ENCODE measurements around the gene KATNAL2. TPM values are rescaled to one million over a fixed set of nuclear protein-coding genes. Genes with fewer than 3 reads are reported as not detected.

Gene KATNAL2
- total RNA-seq, 1 experiment from 2014 or later = 12.1 TPM

DNA sequence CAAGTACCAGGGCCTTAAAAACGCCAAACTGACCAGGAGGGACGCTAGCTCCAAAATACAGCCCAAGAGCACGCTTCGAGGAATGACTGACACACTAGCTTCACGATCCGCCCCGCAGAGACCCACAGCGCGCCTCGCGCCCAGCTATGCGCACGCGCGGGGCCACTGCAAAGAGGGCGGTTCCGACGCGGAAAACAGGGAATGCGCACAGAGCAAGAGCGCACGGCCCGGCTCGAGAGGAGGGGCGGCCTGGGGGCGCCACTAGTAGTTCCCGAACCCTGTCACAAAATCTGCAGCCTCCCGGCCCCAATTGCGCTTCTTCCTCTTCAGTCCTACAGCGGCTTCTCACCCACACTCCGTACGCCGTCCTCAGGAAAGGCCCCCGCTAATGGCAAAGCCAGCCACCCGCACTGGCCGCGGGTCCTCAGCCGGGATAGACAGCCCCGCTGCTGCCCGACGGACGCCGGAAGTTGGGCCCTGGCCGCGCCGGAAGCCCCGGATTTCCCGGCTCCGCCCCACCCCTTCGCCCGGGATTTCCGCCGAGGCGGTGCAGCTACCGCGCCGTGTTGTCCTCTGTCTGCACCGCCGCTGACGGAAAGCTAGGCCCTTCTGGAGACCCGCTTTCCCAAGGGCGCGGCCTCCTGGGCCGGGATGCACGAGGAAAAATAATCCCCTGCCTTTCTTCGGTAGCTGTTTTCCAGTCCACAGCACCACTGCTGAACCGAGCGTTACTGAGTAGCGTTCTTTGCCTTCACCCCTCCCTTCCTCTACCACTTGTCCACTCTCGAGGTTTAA, 232.8 kb downstream of the KATNAL2 start, which contains the start of gene HDHD2 (continued):
- TF ChIP-seq E2F5 (CRISPR knock-in tag; IDR thresholded peaks at IDR 0.05) = peak; percentile 75; the same call in 1 of the 2 replicates
- peak; percentile 64; the same call in 1 of the 2 replicates for TF ChIP-seq FOXP4 (CRISPR knock-in tag; IDR thresholded peaks at IDR 0.05)
- TF ChIP-seq, protein P1, sequence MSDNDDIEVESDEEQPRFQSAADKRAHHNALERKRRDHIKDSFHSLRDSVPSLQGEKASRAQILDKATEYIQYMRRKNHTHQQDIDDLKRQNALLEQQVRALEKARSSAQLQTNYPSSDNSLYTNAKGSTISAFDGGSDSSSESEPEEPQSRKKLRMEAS (CRISPR knock-in tag; IDR thresholded peaks at IDR 0.05) = peak; percentile 82
- TF ChIP-seq ATF2 (CRISPR knock-in tag; IDR thresholded peaks at IDR 0.05; ENCODE audit: borderline replicate concordance, low read depth) = no peak
- TF ChIP-seq CBFB (CRISPR knock-in tag; IDR thresholded peaks at IDR 0.05; ENCODE audit: low read depth) = no peak
- 0 out of 2 replicates have a peak, but pooled peaks have one; percentile 15 for TF ChIP-seq PREB (CRISPR knock-in tag; IDR thresholded peaks at IDR 0.05; ENCODE audit: borderline replicate concordance)
- peak; percentile 20; the same call in 1 of the 2 replicates for TF ChIP-seq TEAD1 (CRISPR knock-in tag; IDR thresholded peaks at IDR 0.05)
- TF ChIP-seq SMAD3 (CRISPR knock-in tag; IDR thresholded peaks at IDR 0.05; ENCODE audit: borderline replicate concordance) = peak; percentile 55; the same call in 1 of the 2 replicates
- peak; percentile 63 for TF ChIP-seq SP1 (CRISPR knock-in tag; conservative IDR thresholded peaks at IDR 0.05)
- TF ChIP-seq ETV6 (CRISPR knock-in tag; IDR thresholded peaks at IDR 0.05) = no peak
- TF ChIP-seq GABPB1 (CRISPR knock-in tag; IDR thresholded peaks at IDR 0.05) = peak; percentile 60
- TF ChIP-seq, protein P2, sequence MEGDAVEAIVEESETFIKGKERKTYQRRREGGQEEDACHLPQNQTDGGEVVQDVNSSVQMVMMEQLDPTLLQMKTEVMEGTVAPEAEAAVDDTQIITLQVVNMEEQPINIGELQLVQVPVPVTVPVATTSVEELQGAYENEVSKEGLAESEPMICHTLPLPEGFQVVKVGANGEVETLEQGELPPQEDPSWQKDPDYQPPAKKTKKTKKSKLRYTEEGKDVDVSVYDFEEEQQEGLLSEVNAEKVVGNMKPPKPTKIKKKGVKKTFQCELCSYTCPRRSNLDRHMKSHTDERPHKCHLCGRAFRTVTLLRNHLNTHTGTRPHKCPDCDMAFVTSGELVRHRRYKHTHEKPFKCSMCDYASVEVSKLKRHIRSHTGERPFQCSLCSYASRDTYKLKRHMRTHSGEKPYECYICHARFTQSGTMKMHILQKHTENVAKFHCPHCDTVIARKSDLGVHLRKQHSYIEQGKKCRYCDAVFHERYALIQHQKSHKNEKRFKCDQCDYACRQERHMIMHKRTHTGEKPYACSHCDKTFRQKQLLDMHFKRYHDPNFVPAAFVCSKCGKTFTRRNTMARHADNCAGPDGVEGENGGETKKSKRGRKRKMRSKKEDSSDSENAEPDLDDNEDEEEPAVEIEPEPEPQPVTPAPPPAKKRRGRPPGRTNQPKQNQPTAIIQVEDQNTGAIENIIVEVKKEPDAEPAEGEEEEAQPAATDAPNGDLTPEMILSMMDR (IDR thresholded peaks at IDR 0.05) = no peak
- TF ChIP-seq FOXK1 (CRISPR knock-in tag; IDR thresholded peaks at IDR 0.05) = peak; percentile 63; the same call in 1 of the 2 replicates
- TF ChIP-seq ESRRA (CRISPR knock-in tag; IDR thresholded peaks at IDR 0.05; ENCODE audit: borderline replicate concordance) = no peak
- TF ChIP-seq NFYB (CRISPR knock-in tag; conservative IDR thresholded peaks at IDR 0.05; ENCODE audit: low read depth) = no peak
- TF ChIP-seq ZNF263 (CRISPR knock-in tag; IDR thresholded peaks at IDR 0.05; ENCODE audit: low read depth) = 0 out of 2 replicates have a peak, but pooled peaks have one; percentile 11
- TF ChIP-seq, protein P3, sequence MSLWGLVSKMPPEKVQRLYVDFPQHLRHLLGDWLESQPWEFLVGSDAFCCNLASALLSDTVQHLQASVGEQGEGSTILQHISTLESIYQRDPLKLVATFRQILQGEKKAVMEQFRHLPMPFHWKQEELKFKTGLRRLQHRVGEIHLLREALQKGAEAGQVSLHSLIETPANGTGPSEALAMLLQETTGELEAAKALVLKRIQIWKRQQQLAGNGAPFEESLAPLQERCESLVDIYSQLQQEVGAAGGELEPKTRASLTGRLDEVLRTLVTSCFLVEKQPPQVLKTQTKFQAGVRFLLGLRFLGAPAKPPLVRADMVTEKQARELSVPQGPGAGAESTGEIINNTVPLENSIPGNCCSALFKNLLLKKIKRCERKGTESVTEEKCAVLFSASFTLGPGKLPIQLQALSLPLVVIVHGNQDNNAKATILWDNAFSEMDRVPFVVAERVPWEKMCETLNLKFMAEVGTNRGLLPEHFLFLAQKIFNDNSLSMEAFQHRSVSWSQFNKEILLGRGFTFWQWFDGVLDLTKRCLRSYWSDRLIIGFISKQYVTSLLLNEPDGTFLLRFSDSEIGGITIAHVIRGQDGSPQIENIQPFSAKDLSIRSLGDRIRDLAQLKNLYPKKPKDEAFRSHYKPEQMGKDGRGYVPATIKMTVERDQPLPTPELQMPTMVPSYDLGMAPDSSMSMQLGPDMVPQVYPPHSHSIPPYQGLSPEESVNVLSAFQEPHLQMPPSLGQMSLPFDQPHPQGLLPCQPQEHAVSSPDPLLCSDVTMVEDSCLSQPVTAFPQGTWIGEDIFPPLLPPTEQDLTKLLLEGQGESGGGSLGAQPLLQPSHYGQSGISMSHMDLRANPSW (CRISPR knock-in tag; conservative IDR thresholded peaks at IDR 0.05; ENCODE audit: low read depth) = no peak
- no peak for TF ChIP-seq ZNF121 (CRISPR knock-in tag; IDR thresholded peaks at IDR 0.05)
- TF ChIP-seq OVOL2 (CRISPR knock-in tag; IDR thresholded peaks at IDR 0.05; ENCODE audit: borderline replicate concordance) = no peak
- TF ChIP-seq, protein P4, sequence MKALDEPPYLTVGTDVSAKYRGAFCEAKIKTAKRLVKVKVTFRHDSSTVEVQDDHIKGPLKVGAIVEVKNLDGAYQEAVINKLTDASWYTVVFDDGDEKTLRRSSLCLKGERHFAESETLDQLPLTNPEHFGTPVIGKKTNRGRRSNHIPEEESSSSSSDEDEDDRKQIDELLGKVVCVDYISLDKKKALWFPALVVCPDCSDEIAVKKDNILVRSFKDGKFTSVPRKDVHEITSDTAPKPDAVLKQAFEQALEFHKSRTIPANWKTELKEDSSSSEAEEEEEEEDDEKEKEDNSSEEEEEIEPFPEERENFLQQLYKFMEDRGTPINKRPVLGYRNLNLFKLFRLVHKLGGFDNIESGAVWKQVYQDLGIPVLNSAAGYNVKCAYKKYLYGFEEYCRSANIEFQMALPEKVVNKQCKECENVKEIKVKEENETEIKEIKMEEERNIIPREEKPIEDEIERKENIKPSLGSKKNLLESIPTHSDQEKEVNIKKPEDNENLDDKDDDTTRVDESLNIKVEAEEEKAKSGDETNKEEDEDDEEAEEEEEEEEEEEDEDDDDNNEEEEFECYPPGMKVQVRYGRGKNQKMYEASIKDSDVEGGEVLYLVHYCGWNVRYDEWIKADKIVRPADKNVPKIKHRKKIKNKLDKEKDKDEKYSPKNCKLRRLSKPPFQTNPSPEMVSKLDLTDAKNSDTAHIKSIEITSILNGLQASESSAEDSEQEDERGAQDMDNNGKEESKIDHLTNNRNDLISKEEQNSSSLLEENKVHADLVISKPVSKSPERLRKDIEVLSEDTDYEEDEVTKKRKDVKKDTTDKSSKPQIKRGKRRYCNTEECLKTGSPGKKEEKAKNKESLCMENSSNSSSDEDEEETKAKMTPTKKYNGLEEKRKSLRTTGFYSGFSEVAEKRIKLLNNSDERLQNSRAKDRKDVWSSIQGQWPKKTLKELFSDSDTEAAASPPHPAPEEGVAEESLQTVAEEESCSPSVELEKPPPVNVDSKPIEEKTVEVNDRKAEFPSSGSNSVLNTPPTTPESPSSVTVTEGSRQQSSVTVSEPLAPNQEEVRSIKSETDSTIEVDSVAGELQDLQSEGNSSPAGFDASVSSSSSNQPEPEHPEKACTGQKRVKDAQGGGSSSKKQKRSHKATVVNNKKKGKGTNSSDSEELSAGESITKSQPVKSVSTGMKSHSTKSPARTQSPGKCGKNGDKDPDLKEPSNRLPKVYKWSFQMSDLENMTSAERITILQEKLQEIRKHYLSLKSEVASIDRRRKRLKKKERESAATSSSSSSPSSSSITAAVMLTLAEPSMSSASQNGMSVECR (CRISPR knock-in tag; IDR thresholded peaks at IDR 0.05; ENCODE audit: borderline replicate concordance) = peak; percentile 44; the same call in 1 of the 2 replicates

Data from WTC11 (cell line).